H9 (cell line): Measurements from ENCODE around the gene CHRNB4. TPM values are rescaled to one million over a fixed set of nuclear protein-coding genes. Genes with fewer than 3 reads are reported as not detected.
A peak's percentile ranks its signal among the peaks of the same experiment; 100 is the strongest.

Experiments
- DNase-seq: peaks from one replicate; pipeline ENCODE4 v3.0.0-alpha.2; 2017
- H2AFZ ChIP-seq: one replicate; pipeline ENCODE4 v1.6.1; 2013; ENCODE audit warnings: mild to moderate bottlenecking, low read length, control low read depth, moderate library complexity
- H2AK5ac ChIP-seq: 2 replicates; pipeline ENCODE4 v1.6.1; 2013; ENCODE audit warnings: low read length, control low read depth, mixed read lengths; ENCODE audit not compliant: insufficient read length
- H2BK120ac ChIP-seq: one replicate; pipeline ENCODE4 v1.6.1; 2013; ENCODE audit warnings: low read depth, mild to moderate bottlenecking, low read length, control low read depth, inconsistent platforms; ENCODE audit not compliant: poor library complexity, severe bottlenecking
- H2BK12ac ChIP-seq: 2 replicates; pipeline ENCODE4 v1.6.1; 2013; ENCODE audit warnings: low read length, control low read depth, mixed read lengths, low read depth; ENCODE audit not compliant: insufficient read length
- H2BK15ac ChIP-seq: 2 replicates; pipeline ENCODE4 v1.6.1; 2013; ENCODE audit warnings: low read depth, low read length, control low read depth
- H2BK20ac ChIP-seq: one replicate; pipeline ENCODE4 v1.6.1; 2013; ENCODE audit warnings: low read depth, mild to moderate bottlenecking, low read length, control low read depth, inconsistent platforms; ENCODE audit not compliant: poor library complexity, severe bottlenecking
- H2BK5ac ChIP-seq: 2 replicates; pipeline ENCODE4 v1.6.1; 2013; ENCODE audit warnings: low read length, control low read depth, mixed read lengths; ENCODE audit not compliant: insufficient read length
- H3K14ac ChIP-seq: 2 replicates; pipeline ENCODE4 v1.6.1; 2013; ENCODE audit warnings: low read length, control low read depth; ENCODE audit not compliant: insufficient read depth
- H3K18ac ChIP-seq: 2 replicates; pipeline ENCODE4 v1.6.1; 2013; ENCODE audit warnings: low read depth, mild to moderate bottlenecking, mixed read lengths, low read length, control low read depth; ENCODE audit not compliant: insufficient read length
- H3K23ac ChIP-seq: 2 replicates; pipeline ENCODE4 v1.6.1; 2013; ENCODE audit warnings: low read length, control low read depth, mixed read lengths, low read depth; ENCODE audit not compliant: insufficient read length
- H3K23me2 ChIP-seq: 2 replicates; pipeline ENCODE4 v1.6.1; 2013; ENCODE audit warnings: low read depth, mild to moderate bottlenecking, mixed read lengths, low read length, control low read depth; ENCODE audit not compliant: insufficient read length, poor library complexity, severe bottlenecking
- H3K27ac ChIP-seq: 2 replicates; pipeline ENCODE4 v1.5.1; 2013; ENCODE audit warnings: low read length, control low read depth, mixed read lengths, low read depth; ENCODE audit not compliant: insufficient read length
- H3K27me3 ChIP-seq: 2 replicates; pipeline ENCODE4 v1.6.1; 2013; ENCODE audit warnings: low read length, control low read depth, inconsistent platforms; ENCODE audit not compliant: insufficient read depth
- H3K4ac ChIP-seq: 2 replicates; pipeline ENCODE4 v1.6.1; 2013; ENCODE audit warnings: low read depth, mild to moderate bottlenecking, control low read depth, inconsistent platforms, low read length, moderate library complexity
- H3K4me1 ChIP-seq: 2 replicates; pipeline ENCODE4 v1.6.1; 2013; ENCODE audit warnings: low read length, control low read depth, inconsistent platforms; ENCODE audit not compliant: insufficient read depth
- H3K4me2 ChIP-seq: 2 replicates; pipeline ENCODE4 v1.6.1; 2013; ENCODE audit warnings: low read length, control low read depth, mixed read lengths; ENCODE audit not compliant: insufficient read length, insufficient read depth
- H3K56ac ChIP-seq: 2 replicates; pipeline ENCODE4 v1.6.1; 2013; ENCODE audit warnings: low read depth, mild to moderate bottlenecking, mixed read lengths, low read length, control low read depth; ENCODE audit not compliant: insufficient read length
- H3K79me1 ChIP-seq: 2 replicates; pipeline ENCODE4 v1.6.1; 2013; ENCODE audit warnings: low read depth, mild to moderate bottlenecking, moderate library complexity, low read length, control low read depth, inconsistent platforms; ENCODE audit not compliant: insufficient read depth, poor library complexity, severe bottlenecking
- H3K79me2 ChIP-seq: 2 replicates; pipeline ENCODE4 v1.6.1; 2013; ENCODE audit warnings: low read length, control low read depth, inconsistent platforms; ENCODE audit not compliant: insufficient read depth
- H3K9ac ChIP-seq: 2 replicates; pipeline ENCODE4 v1.6.1; 2013; ENCODE audit warnings: low read length, control low read depth, mixed read lengths; ENCODE audit not compliant: insufficient read length; ENCODE audit errors: extremely low read depth
- H3K9me3 ChIP-seq: one replicate; pipeline ENCODE4 v1.6.1; 2013; ENCODE audit warnings: low read depth, low read length, inconsistent platforms; ENCODE audit not compliant: control insufficient read depth
- H3T11ph ChIP-seq: one replicate; pipeline ENCODE4 v1.6.1; 2013; ENCODE audit warnings: mild to moderate bottlenecking, low read length, control low read depth, inconsistent platforms
- H4K20me1 ChIP-seq: one replicate; pipeline ENCODE4 v1.6.1; 2013; ENCODE audit not compliant: control insufficient read depth, insufficient read length, insufficient read depth
- H4K5ac ChIP-seq: 2 replicates; pipeline ENCODE4 v1.6.1; 2013; ENCODE audit warnings: low read depth, mild to moderate bottlenecking, mixed read lengths, low read length, control low read depth; ENCODE audit not compliant: insufficient read length
- H4K8ac ChIP-seq: replicated peaks from 2 replicates; pipeline ENCODE4 v1.6.1; 2013; ENCODE audit warnings: low read length, control low read depth, mixed read lengths, low read depth; ENCODE audit not compliant: insufficient read length
- H4K91ac ChIP-seq: 2 replicates; pipeline ENCODE4 v1.6.1; 2013; ENCODE audit warnings: low read depth, mild to moderate bottlenecking, moderate library complexity, mixed read lengths, low read length, control low read depth; ENCODE audit not compliant: insufficient read length
- H3K27ac Mint-ChIP-seq, 3 experiments: 2 replicates in 2 of 3; 3 replicates in 1 of 3; pipeline ENCODE4 v1.8.0; 2020 to 2021; ENCODE audit warnings: mixed read lengths in 3 of 3, mild to moderate bottlenecking in 1 of 3, moderate library complexity in 1 of 3
- H3K27me3 Mint-ChIP-seq: 2 replicates; pipeline ENCODE4 v1.8.0; 2021; ENCODE audit warnings: low read depth, mild to moderate bottlenecking, moderate library complexity, mixed read lengths
- H3K36me3 Mint-ChIP-seq, 3 experiments: 2 replicates in 2 of 3; 3 replicates in 1 of 3; pipeline ENCODE4 v1.8.0; 2020 to 2021; ENCODE audit warnings: low read depth in 3 of 3, mixed read lengths in 3 of 3; ENCODE audit not compliant: insufficient read depth in 1 of 3
- H3K4me1 Mint-ChIP-seq, 2 experiments: 2 replicates each; pipeline ENCODE4 v1.8.0; 2020; ENCODE audit warnings: mixed read lengths in 2 of 2
- H3K4me3 Mint-ChIP-seq, 2 experiments: 2 replicates in 1 of 2; 3 replicates in 1 of 2; pipeline ENCODE4 v1.8.0; 2020 to 2021; ENCODE audit warnings: mild to moderate bottlenecking in 2 of 2, mixed read lengths in 2 of 2, moderate library complexity in 1 of 2
- H3K9me3 Mint-ChIP-seq, 2 experiments: 2 replicates in 1 of 2; 3 replicates in 1 of 2; pipeline ENCODE4 v1.8.0; 2020; ENCODE audit warnings: mild to moderate bottlenecking in 2 of 2, mixed read lengths in 2 of 2, moderate library complexity in 1 of 2
- WGBS: extraction: QIAGEN DNeasy Blood & Tissue Kit; methylation state at CpG from one replicate; pipeline ENCODE4 v1.1.7; 2013; ENCODE audit warnings: missing lambda C conversion rate, low lambda C conversion rate, mixed read lengths; ENCODE audit not compliant: insufficient read length; ENCODE audit errors: extremely low coverage; 5-methylcytosine and 5-hydroxymethylcytosine counted together
- total RNA-seq: library from RNA; stranded (reverse); gene quantifications from 2 replicates; pipeline ENCODE4 v1.2.1, GENCODE V29; 2021
- TF ChIP-seq, protein P1 (sequence below): fragments of 200-600 bp; sonication (generic); conservative IDR thresholded peaks from 3 replicates; pipeline ENCODE4 v1.8.0; 2021; ENCODE audit warnings: antibody characterized with exemption, mild to moderate bottlenecking

Gene CHRNB4
- total RNA-seq, 1 experiment from 2014 or later: 1.9 TPM

DNA sequence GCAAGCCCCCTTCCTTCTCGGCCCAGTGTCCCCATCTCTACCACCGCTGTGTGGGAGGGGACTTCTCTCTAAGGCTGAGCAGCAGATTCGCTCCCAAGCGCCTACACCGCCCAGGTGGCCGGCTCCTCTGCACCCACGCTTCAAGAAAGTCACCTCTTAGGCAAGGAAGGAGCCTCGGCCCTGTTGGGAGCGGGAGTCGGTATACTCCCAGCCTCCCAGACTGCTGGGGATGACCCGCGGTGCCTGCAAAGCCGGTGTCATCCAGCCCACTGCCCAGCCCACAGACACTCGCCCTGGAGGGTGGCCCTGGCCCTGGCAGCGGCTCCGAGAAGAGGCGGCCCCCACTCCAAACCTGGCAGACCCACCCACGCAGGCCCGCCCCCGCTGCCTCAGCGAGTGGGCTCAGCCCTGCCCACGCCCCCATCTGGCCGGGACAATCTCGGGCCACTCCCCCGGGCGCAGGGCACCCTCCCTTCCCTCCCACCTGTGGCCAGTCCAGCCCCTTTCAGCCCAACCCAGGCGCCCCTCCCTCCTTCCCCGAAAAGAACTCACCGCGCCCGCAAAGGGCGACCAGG is 396 bp downstream of the CHRNB4 start:
- no peaks in the 10 kb centered on the region for H3K4me1 ChIP-seq
- H3K27me3 ChIP-seq: no peaks in the 10 kb centered on the region; the same call in 1 of the 2 replicates
- H3K4me2 ChIP-seq: peak overlapping the region; percentile 13
- H4K20me1 ChIP-seq: no peaks in the 10 kb centered on the region
- no peak overlapping the region for H3K4ac ChIP-seq
- H3K23ac ChIP-seq: no peak overlapping the region
- H2BK12ac ChIP-seq: no peak overlapping the region
- peaks cover 4% of the 10 kb centered on the region for H3K23me2 ChIP-seq
- H2BK20ac ChIP-seq: no peak overlapping the region
- H3K27ac ChIP-seq: no peak overlapping the region
- no peak overlapping the region for H4K5ac ChIP-seq
- H2BK5ac ChIP-seq: no peak overlapping the region
- no peak overlapping the region for H4K91ac ChIP-seq
- no peak overlapping the region for H3K9ac ChIP-seq
- WGBS: no CpG with 5 or more reads among the region's 32 CpGs
- no peaks in the 10 kb centered on the region for H3K79me2 ChIP-seq
- TF ChIP-seq, protein P1, sequence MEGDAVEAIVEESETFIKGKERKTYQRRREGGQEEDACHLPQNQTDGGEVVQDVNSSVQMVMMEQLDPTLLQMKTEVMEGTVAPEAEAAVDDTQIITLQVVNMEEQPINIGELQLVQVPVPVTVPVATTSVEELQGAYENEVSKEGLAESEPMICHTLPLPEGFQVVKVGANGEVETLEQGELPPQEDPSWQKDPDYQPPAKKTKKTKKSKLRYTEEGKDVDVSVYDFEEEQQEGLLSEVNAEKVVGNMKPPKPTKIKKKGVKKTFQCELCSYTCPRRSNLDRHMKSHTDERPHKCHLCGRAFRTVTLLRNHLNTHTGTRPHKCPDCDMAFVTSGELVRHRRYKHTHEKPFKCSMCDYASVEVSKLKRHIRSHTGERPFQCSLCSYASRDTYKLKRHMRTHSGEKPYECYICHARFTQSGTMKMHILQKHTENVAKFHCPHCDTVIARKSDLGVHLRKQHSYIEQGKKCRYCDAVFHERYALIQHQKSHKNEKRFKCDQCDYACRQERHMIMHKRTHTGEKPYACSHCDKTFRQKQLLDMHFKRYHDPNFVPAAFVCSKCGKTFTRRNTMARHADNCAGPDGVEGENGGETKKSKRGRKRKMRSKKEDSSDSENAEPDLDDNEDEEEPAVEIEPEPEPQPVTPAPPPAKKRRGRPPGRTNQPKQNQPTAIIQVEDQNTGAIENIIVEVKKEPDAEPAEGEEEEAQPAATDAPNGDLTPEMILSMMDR: no peak
- Mint-ChIP-seq H3K9me3 (no peaks in the 10 kb centered on the region; a peak in 1 of 5 replicates), H3K36me3 (no peaks in the 10 kb centered on the region; a peak in 1 of 7 replicates), H3K4me3 (peak overlapping the region; percentile 72 to 88), H3K27me3 (peaks cover 28% of the 10 kb centered on the region), H3K27ac (no peak overlapping the region; a peak in 1 of 7 replicates), H3K4me1 (peaks cover 13 to 24% of the 10 kb centered on the region in 2 experiments)
- no peak overlapping the region for H3K14ac ChIP-seq
- no peak overlapping the region for H2AK5ac ChIP-seq
- no peak overlapping the region for H3K56ac ChIP-seq
- H2BK120ac ChIP-seq: no peak overlapping the region
- H3K9me3 ChIP-seq: no peaks in the 10 kb centered on the region
- H3K18ac ChIP-seq: no peak overlapping the region
- H2AFZ ChIP-seq: no peak overlapping the region
- H3K79me1 ChIP-seq: no peaks in the 10 kb centered on the region
- no peak overlapping the region for H3T11ph ChIP-seq
- no peak overlapping the region for H2BK15ac ChIP-seq
- DNase-seq: no peak
- no peak overlapping the region for H4K8ac ChIP-seq
